ENCODE measurements around the gene SLC35D1.

The SLC35D1 gene

GRCh38 chr1:67043366-67043765, 10.6 kb downstream of the SLC35D1 start:
- no peak for DNase-seq

GRCh38 chr1:67041841-67042503, 12.0 kb downstream of the SLC35D1 start:
- no peak for DNase-seq

GRCh38 chr1:67040405-67040804, 13.5 kb downstream of the SLC35D1 start:
- no peak for DNase-seq

DNA sequence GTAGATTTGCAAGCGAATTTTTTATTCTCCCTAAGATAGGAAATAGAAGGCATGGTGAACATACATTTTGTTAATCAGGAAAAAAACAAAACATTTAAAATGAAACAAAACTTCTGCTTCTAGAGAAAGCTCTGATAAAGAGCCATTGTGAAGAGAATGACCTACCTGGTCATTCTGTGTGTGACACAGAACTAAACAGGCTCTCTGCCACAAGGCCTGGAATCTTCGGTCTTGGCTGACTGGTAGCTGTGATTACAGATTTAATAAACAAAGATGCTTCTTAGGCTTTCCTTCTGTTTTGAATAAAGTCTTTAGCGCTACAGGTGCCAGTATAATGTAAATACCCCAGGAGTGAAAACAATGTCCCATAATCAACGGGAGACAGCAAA, 22.1 kb downstream of the SLC35D1 start:
- no peak for DNase-seq

- DNase-seq: no peak
These were observed 22.7 kb downstream of the SLC35D1 start for GRCh38 chr1:67031121-67031858.

GRCh38 chr1:67029472-67029871, 24.5 kb downstream of the SLC35D1 start:
- DNase-seq: no peak

DNA sequence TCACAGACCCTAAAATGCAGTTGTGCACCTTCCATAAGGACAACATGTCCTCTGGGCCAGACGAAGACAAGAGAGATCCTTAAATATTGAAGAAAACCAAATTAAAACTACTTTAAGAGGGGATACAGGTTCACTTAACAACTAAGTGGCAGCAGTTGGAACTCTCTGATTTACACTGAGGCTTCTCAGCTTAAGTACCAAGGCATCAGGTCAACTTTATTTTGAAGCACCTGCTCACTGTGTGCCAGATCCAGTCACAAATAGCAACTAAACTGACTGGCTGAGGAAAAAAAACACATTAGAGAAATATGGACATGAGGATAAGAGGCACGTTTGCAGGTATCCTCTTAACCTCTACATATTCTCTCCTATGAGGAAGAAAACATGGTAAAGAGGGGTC, 33.2 kb downstream of the SLC35D1 start:
- no peak for DNase-seq

DNA sequence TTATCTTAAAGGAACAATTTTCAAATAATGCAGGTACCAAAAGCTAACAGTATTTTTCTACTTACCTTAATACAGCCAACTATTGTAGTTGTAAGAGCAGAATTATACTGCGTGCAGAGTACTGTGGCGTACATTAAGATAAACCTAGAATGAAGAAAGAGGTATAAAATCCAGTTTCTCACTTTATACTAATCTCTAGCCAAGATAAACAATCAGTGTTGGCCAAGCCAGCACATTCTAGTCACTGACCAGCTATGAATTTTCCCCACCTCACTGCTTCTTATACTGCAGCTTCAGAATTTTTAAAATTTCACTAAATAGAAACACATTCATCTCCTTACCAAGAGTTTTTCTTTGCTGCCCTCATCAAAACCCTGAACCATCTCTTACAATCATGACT, 33.6 kb downstream of the SLC35D1 start:
- no peak for DNase-seq

- no peak for DNase-seq
These were observed 34.3 kb downstream of the SLC35D1 start for GRCh38 chr1:67019600-67020136.

DNA sequence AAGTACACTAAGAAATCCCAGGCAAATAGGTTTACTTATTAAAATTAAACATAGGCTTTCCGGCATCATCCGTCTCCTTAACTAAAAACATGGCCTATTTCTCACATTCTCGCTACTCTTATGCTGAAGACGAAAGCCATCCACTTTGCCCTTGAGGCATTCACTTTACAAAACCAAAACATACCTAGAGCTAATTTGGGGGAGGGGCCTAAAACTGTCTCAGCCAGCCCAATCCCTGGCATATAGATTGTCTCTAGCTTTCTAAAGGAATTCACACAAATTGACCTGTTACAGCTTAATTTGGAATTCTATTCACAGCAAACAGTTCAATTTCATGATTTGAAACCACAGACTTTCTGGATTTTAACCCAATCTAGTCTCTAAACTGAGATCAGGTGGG, 34.8 kb downstream of the SLC35D1 start:
- no peak for DNase-seq

DNA sequence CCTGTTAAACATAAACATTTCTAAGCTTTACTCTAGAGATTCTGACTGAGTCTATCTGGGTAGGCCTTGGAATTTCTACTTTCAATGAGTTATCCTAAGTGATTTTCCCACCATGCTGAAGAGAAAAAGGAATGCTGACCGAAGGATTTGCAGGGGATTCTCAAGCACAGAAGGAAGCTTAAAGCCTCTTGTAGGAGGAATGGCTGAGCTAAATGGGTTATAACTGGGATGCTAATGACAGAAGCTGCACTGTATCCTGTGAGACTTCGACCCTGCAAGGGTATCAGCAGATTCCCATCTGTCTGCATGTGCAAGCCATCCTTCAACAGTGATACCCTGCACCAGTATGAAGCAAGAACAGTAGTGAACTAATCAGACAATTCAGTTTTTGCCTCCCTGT, 35.4 kb downstream of the SLC35D1 start:
- no peak for DNase-seq

DNA sequence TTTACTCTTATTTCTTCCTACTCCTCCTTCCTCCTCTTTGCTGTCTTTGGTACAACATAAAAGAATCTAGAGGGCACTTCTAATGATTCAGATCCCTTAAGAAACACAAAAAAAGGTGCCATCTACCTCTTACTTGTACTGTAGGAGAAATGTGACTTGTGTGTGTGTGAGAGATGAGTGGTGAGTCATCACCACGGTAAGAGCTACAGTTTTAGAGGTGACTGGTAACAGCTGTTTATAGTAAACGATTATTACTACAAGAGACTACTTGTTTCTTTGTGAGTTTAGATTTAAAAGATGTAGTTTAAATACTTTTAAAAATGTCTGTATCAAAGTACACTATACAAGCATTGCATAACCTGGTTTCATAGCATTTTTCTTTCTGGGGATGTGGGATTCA, 40.4 kb downstream of the SLC35D1 start:
- DNase-seq: no peak

DNA sequence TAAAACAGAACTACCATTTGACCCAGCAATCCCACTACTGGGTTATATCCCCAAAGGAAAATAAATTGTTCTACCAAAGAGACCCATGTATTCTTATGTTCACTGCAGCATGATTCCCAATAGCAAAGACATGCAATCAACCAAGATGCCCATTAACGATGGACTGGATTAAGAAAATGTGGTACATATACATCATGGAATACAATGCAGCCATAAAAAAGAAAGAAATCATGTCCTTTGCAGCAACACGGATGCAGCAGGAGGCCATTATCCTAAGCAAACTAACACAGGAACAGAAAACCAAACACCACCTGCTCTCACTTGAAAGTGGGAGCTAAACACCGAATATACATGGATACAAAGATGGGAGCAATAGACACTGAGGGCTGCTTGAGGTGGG, 44.2 kb downstream of the SLC35D1 start:
- no peak for DNase-seq

DNA sequence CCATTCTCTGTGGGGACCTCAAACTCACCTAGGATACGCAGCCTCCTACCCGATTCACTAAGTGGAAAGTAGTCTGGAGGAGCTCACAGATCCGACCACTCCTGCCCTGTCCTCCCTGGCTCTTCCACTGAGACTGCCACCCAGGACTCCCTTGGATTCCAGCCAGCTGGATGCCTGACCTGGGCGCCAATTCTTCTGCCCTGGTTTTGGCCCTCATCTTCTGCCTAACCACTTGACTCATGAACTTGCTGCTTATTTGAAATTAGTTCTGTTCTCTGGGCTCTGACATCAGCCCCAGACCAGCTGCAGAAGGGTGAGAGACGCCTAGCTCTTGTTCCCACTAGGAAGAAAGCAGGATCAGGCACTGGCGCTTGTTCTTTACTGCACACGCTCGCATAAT, 48.9 kb downstream of the SLC35D1 start:
- no peak for DNase-seq

- no peak for DNase-seq
These were observed 49.8 kb downstream of the SLC35D1 start for GRCh38 chr1:67004176-67004575.

GRCh38 chr1:67001682-67002425, 52.1 kb downstream of the SLC35D1 start:
- no peak for DNase-seq

DNA sequence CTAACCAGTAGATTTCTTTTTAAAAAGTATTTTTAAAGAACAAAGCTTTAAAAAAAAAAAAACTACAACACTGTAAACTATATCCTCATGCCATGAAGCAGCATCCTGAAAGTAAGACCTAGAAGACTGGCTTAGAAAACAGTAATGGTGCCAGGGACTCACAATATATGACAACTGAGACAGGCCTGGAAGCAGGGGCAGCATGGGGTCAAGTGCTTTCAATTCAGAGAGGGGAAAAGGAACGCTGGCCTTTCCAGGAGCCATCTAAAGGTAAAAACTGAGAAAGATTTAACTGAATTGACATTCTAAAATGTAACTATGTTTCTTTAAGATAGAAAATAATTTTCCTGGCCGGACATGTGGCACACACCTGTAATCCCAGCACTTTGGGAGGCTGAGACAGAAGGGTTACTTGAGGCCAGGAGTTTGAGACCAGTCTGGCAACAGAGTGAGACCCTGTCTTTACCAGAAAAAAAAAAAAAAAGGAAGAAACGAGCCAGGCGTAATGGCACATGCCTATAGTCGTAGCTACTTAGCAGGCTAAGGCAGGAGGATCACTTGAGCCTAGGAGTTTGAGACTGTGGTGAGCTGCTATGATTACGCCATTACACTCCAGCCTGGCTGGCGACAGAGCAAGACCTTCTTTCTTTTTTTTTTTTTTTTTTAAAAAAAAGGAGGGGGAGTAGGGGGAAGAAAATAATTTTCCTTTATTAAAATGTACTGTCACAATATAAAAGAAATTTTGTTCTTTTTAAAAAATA, 54.1 kb downstream of the SLC35D1 start:
- DNase-seq: no peak

DNA sequence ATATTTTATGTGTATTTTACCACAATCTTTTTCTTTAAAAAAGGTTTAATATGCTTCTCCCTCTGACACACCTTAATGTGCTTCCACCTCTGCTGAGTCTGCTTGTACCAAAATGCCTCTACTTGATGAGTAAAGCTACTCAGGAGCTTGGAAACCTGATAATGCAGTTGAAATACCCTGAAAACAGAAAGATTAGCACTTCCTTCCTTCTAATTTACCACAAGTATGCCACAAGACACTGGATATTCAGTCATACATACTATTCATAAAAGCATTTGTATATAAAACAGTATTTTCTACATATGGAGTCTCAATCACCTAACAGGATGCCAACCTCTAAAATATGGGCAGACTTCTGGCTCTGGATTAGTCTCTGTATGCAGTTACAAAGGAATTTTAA, 55.0 kb downstream of the SLC35D1 start:
- no peak for DNase-seq

DNA sequence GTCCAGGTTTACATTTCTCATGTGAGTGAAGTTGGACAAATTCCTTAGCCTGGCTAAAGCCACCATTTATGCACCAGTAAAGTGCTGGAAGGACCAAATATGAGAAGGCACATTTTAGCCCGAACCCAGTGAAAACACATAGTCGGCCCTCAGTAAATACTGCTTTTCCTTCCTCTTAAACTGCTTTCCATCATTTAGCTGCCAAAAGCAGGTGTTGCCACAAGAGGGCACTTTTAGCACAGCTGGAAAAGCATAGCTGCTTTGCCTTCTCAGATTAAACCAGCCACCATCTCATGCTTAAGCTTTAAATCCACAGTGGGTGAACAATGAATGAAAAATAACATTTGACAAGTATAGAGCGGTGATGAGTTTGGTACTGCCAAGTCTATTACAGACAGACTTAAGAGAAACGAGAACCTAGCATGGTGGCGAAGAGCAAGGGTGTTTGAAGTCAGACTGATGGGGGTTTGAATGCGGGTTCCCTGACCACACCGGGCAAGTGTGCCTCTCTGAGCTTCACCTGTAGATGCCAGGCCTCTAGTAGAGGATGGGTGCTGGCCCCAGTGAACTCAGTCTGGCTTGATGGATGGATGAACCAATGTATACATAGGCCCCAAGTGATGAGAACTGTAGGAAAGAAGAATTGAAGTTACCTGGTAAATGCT, 57.8 kb downstream of the SLC35D1 start:
- peak; percentile 61 to 69 for DNase-seq

DNA sequence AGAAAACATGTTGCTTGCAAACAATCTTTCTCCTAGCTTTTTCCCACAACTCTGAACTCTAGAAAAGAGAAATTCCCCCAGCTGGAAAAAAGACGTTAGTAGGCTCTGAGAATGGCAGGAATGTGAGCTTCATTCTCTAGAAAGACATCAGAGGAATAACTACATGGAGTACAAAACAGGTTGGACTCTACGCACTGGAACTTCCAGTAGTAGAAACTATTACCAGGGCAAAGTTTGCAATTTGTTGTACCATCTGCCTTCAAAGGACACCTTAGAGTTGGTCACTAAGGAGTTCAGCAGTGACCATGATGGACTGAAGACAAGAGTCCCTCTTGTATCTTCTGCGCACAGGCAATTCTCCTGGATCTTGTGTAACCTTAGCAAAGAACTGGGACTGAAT, 60.9 kb downstream of the SLC35D1 start:
- DNase-seq: no peak

DNA sequence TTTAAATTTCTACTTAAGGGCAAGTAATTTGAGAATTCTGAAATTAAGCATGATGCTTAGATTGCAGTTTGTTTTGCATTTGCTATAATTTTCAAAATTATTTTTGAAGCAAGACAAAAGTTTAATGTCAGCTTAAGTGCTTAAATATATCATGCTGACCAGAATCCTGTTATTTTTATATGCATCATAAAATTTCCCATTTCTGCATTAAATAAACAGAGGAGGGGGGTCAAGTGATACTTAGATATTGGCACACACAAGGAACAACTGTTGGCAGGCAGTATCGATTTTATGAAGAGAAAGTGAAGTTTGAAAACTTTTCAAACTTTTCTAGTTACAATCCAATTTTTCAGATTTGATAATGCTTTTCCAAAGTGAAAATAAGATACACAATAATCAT, 68.1 kb downstream of the SLC35D1 start:
- DNase-seq: no peak

GRCh38 chr1:66984491-66984890, 69.5 kb downstream of the SLC35D1 start:
- DNase-seq: no peak
